Measurements from ENCODE around the gene MFN1.
"Not testable (repeated sequence)": the region's sequence is repeated elsewhere in the genome, so short reads cannot be mapped to it uniquely, and the experiment has no call there.

MFN1 gene

DNA sequence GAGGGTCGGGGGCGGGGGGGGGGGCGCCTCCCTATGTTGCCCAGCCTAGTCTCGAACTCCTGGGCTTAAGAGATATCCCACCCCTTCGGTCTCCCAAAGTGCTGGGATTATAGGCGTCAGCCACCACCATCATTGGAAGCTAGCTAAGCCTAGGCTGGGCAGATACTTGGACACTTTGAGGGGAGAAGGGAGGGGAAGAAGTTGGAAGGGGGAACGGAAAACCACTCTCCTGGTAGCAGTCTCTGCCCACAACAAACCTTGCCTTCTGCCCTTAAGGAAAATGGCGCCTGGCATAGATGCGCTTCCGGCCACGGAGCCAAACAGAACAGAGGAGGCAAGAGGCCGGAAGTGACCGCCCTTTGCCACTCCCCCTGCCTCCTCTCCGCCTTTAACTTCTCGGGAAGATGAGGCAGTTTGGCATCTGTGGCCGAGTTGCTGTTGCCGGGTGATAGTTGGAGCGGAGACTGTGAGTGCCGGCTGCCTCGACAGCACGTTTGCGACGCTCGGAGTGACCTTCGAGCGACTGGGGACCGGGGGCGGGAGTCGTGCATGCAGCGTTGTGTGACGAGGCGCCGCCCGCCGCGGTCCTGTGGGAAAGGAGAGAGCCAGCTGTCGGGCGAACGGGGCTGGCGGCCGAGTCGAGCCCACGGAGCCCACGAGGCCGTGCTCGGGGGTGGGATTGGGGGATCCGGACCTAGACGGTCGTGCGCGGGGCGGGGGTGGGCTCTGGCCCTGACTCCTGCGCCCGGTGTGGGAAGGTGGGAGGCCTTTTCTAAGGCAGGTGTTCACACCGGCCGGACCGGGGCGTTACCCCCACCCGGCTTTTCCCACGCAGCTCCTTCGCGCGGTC lies at the start of gene MFN1:
Gene MFN1, plus strand, starts transcription at position 365 of the 850 bp plus-strand sequence. CDS start 1,143 bp downstream, outside the sequence.
- peak; percentile 97 for DNase-seq

DNA sequence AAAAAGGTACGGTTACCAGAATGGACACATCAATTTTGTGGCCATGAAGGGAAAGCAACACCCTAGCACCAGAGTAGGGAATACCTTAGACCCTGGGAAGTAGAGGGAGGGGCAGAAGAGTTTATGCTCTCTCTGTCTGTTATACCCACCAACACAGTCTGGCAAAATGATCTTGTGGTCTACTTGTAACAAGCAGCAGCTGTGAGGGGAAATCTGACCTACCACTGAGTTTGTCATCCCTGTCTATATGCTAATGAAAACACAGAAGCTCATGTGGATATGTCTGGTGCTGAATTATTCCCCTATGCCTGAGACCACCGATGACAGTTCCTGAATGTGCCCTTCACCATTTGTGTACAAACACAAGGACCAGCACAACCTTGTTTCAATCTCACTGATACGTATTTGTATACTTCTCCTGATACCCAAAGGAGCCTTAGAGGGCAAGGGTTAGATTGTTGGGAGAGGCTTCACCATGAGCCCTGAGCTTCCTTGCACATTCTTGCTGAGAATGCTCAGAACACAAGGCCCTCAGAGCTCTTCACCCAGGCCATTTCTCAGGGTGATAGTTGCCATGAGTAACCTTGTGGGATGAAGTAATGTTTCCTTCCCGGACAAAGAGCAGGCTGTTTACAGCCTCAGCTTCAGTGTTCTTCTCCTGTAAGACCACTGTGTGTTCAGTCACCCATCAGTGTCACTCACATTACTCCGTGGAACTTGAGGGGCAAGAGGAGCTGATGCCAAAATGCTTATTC lies 49.4 kb upstream of the MFN1 start:
- no peak for DNase-seq

DNA sequence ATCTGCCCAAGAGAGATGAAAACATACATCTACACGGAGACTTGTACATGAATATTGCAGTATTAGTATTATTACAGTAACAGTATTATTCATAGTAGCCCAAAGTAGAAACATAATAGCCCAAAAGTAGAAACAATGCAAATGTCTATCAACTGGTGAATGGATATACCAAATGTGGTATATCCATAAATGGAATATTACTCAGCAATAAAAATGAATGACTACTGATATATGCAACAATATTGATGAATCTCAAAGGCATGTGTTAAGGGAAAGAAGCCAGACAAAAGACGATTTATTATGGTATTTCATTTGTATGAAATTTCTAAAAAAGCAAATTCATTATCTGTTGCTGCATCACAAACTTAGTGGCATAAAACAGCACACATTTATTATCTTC lies 48.2 kb upstream of the MFN1 start:
- no peak for DNase-seq

DNA sequence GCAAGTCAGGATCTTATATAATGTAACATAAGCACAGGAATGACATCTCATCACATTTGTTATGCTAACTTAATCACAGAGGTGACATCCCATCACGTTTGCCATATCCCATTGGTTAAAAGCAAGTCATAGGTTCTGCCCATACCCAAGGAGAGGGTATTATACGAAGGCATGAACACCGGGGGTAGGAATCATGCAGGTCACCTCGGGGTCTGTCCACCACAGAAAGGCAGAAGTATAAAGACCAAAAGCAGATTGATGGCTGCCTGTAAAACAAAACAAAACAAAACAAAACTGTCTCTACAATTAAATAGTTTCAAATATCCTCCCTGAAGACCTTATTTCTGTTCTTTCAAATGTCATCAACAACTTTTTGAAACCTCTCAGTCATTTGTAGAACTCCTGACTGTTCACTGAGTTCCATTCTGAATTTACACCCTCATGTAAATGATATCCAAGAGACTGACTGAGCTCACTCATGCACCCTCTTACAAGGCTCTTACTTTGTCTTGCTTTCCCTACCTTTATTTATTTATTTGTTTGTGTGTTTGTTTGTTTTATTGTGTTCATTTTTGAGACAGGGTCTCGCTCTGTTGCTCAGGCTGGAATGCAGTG lies 47.4 kb upstream of the MFN1 start:
- no peak for DNase-seq

DNA sequence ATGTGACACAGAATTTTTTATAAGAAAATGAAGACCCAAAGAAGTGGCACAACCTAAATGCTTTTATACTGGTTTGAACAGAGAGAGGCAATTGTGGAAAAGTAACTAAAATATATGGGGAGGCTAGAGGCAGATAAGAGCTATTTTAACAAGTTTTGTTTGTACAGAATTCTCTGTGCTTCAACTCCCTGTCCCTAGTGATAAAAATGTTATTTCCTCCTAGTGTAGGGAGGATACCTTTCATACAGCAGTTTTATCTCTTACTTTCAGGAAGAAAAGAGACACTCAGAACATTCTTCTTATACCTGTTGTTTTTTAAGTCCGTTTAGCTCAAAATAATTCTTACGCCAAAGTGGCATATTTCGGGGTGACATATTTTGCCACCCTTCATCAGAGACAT lies 45.9 kb upstream of the MFN1 start:
- no peak for DNase-seq

DNA sequence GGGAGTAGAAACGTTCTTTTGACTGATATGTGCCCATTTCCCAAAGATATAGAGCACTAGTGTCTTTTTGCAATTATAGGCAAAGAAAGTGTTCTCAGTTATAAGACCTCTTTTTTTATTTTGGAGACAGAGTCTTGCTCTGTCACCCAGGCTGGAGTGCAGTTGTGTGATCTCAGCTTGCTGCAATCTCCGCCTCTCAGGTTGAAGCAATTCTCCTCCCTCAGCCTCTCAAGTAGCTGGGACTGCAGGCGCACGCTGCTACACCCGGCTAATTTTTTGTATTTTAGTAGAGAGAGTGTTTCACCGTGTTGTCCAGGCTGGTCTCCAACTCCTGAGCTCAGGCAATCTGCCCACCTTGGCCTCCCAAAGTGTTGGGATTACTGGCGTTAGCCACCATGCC lies 45.4 kb upstream of the MFN1 start:
- no peak for DNase-seq

DNA sequence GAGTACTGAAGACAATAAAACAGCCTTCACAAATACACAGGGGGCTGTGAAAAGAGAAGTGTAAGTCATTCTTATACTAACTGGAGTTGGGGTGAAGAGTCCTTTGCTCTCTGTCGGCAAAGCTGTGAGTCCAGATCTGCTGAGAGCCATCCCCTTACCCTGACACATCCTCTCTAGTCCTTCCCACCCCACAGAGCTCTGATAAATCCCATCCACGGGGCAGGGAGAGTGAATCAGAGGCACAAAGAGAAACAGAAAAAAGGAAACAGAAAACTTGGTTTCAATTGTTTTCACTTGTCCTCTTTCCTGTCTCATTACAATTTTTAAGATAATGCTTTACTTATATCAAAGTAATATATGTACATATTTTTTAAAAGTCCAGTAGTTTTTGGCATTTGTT lies 42.9 kb upstream of the MFN1 start:
- DNase-seq = no peak

DNA sequence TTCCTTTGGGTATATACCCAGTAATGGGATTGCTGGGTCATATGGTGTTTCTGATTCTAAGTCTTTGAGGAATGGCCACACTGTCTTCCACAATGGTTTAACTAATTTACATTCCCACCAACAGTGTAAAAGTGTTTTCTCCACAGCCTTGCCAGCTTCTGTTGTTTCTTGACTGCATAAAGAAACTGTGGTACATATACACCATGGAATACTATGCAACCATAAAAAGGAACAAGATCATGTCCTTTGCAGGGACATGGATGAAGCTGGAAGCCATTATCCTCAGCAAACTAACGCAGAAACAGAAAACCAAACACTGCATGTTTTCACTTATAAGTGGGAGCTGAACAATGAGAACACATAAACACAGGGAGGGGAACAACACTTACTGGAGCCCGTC lies 40.1 kb upstream of the MFN1 start:
- DNase-seq = not testable (repeated sequence)

DNA sequence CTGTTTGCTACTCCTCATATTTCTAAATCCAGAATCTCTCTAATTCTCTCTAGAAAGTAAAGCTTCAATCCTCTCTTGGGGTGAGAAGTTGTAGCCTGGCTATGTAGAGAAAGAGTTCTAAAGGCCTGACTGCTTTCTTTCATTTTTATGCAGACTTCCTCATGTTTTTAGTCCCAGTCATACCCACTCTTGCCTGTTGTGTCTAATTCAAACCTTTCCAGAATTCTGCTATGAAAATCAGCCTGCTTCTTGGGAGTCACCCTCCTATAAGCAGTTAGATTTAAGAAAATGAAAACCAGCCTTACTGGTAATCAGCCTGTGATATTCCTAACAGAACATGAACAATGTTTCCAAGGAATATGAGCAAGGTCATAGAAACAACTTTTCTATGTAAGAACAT lies 39.5 kb upstream of the MFN1 start:
- no peak for DNase-seq

DNA sequence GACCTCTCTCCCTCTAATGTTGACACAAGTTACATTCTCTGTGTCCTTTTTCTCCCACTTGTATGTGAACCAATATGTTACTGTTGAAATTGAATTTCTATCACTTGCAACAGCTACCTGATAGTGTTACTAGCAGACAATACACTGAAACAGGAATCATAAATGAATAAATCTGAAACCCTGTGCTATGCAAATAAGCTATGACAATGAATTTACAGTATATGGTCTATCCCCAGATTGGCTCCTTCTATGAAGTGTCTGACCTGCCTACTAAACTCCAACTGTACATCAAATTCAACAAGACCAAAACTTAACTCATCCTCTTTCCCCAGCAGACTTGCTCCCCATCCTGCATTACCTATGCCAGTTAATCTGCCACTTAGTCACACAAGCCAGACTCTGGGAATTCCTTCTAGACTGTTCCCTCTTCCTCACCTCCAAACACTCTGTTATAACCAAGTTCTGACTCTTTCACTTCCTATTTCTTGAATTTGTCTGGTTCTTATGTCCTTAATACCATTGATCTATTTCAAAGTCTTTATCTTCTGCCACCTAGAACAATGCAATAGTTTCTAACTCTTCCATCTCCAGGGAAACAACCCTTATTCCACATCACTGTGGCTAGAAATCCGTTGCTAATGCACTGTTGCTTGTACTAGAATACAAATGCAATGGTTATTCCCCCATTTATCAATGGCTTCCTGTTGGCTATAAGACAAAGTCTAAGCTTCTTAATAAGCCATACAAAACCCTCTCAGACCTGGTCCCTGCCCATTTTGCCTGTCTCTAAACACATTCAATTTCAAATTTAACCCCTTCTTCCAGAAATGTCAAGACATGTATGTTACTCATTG lies 38.1 kb upstream of the MFN1 start:
- no peak for DNase-seq

DNA sequence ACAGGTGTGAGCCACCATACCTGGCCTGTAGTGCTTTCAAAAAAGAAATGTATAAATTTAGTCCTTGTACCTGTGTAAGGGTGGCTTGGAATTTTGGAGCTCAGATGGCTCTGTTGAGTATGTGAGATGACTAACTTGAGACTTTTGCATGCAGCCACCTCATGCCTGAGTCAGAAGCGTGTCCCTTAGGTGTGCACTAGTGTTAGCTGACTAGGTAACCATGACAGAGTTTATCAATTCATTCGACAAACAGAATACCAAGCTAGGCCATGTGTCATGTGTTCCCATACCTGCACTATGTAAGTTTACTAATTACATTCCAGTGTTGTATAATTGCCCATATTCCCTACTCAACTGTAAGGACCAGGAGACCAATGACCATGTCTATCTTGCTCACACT lies 28.6 kb upstream of the MFN1 start:
- no peak for DNase-seq

DNA sequence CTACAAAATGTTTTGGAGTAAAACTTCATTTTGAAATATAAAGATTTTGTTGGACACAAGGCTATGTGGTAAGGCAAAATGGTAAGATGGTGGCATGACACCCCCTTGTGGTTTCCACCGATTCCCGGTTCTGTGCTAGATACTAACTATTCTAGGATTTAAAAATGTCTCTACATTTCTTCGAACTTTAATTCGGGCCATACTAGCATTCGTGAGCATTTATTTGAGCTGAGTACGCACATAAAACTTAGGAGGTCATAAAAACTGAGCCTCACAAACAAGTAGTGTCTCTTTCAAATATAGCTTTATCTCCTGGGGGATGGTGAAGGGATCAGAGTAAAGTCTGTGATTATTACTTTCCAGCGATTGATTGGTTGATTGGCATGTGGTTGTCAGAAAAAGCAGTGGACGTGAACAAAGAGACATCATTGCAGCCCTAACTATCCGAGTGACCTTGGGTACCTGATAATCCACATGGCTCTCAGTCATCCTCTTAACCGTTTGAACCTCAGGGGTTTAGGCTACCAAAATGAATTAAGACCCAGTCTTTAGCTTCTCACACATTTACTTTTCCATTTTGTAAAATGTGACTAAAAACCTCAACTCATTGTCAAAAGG lies 25.7 kb upstream of the MFN1 start:
- no peak for DNase-seq

DNA sequence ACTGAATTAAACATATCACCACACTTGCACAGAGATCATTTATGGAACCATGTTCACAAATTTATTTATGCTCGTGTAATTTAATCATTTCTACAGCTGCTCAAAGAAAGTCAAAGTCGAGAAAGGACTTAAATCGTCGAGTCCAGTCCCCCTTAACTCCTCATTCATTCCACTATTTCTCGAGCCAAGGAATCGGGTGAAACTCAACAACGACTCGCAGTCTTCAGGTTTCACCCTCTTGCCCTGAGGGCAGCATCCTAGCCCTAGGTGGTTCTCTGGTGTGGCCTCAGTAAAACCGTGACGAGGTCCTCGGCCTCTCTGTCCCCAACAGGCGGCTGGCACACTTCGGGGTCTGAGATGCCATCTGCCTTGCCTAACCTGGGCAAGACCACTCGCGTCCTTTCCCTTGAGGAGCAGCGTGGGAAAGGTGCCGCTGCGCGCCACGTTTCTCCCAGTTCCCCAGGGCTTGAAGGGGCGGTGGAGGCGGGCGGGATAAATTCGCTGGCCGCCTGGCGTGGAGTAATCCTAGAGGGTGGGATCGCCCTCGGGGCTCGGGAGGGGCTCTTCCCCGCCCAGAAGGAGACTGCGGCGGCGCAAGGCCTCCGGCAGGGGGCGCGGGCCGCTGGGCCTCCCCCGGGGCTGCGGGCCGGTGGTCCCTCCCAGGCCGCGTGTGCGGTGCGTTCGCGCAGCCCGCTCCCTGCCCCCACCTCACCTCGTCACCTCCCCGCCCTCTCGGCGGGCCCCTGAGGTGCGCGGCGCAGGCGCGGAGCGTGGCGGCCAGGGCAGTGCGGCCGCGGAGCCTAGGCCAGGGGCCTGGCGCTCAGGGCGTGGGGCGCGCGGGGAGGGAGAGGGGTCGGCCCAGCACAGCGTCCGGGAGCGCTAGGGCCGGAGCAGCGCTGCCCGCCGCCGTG lies 25.0 kb upstream of the MFN1 start, which contains the start of gene ZNF639:
Gene ZNF639, plus strand, starts transcription at position 746 of the 911 bp plus-strand sequence. CDS start 5,263 bp downstream, outside the sequence.
- DNase-seq = peak; percentile 93

DNA sequence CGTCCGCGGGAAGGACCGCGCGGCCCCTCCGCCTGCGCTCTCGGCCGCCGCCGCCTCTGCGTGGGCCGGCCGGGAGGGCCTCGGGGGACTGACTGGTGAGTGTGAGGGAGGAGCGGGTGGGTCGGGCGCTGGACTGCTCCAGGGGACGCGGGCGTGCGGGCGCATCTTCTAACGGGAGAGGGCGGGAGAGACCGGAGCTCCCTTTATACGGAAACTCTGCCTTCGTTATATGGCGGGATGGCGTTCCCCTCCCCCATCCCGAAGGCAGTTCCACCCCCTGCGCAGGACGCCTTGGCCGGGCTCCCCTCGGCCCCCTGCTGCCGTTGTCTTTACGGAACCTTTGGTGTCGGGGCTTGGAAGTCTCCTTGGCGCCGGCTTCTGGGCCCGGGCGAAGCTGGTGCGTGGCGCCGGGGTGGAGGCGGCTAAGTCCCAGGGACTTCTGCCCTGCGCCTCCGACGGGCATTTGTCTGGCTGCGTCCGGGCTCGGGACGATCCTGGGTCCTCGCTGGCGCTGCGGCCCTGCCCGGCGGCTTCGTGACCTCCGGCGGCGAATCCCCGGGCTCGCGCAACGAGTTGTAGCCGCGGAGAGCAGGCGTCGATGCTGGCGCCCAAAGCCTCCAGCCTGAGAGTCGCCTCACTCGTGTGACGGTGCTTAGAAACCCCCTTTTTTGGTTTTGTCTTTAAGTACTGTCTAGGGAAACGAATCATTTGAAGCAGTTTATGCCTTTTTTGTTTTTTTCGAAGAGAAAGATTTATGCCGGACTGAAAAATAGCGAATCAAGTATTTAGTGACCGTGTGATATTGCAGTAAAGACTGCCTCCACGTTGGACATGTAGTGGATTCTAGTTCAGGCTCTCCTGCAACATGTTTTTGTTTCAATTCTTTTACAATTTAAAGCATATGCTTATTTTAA lies 24.1 kb upstream of the MFN1 start:
- DNase-seq = peak; percentile 43

DNA sequence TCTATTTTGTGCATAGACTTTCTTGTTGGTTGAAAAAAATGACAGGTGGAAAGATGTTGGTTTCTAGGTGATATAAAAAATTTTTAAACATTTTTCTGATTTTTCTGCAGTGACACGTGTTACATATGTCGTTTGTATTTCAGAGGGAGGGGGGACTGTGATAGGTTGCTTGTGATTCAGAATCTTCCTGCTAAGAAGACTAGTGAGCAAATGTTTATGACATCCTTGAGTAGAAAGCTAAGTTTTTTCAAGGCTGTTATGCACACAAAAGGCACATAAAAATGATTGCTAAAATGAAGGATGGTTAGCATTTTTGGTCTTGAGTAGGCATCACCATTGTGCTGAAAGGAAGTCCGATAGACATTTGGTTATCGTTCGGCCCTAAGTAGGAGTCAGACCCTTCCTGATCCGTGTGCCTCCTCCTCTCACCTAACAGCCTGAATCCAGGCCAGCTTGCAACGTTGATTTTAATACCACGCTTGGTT lies 23.2 kb upstream of the MFN1 start:
- DNase-seq = no peak

DNA sequence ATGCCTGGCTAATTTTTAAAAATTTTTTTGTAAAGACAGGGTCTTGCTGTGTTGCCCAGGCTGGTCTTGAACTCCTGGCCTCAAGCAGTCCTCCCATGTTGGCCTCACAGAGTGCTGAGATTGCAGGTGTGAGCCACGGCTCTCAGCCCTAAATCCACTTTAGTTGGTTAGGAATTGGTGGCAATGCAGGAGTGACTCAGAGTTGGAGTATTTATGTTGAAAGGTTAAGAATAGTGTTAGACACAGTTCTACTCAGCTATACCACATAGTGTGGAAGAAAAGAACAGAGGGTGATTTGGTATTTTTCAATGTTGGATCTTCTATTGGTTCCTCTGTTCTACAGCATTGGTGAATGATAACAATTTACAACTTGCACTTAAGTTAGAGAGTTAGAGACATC lies 17.1 kb upstream of the MFN1 start:
- no peak for DNase-seq

DNA sequence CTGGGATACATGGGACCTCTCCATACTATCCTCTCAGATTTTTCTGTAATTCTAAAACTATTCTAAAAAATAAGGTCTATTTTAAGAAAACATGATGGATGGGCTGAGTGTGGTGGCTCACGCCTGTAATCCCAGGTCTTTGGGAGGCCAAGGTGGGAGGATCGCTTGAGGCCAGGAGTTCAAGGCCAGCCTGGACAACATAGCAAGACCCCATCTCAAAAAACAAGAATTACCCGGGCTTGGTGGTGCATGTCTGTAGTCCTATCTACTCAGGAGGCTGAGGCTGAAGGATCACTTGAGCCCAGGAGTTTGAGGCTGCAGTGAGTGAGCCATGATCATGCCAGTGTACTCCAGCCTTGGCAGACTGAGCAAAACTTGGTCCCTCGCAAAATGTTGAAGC lies 15.3 kb upstream of the MFN1 start:
- no peak for DNase-seq

DNA sequence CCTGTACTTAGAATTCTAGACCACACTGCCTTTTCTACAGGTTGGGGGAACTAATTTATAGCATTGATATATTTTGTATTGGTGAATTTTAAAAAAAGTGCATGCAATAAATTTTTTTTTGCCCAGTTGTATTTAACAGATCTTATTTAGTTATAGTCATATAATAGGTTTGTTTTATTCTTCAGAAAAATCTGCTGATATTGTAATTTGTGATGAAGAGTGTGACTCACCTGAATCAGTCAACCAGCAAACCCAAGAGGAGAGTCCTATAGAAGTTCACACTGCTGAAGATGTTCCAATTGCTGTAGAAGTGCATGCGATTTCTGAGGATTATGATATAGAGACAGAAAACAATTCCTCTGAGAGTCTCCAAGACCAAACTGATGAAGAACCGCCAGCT lies 14.4 kb upstream of the MFN1 start:
- DNase-seq = no peak

DNA sequence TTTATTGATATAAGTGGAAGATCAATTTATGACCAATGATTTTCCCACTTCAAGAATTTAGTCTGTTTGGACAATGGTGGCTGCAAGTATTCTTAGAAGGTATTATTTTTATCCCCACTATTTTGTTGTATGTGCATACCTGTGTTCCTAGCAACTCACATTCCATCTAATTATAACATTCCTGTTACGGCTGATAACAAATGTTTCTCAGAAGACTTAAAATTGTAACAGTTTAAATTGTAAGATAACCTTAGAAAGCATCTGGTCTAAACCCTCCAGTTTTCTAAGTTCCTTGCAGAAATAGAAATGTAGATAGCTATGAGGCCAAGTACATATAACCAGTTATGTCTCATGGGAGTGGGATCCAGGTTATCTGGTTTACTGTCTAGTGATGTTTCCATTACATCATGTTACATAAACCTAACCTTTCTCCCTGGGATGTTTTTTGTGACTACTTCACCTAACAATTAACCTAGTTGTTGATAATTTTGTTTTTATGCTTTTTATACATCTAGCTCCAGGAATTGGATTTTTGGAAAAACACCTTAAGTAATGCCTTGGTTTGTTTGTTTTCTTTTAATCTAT lies 11.1 kb upstream of the MFN1 start:
- DNase-seq = no peak

All from NCI-H2171 (cell line).